ENCODE results near the gene CALB2. TPM values are rescaled to one million over a fixed set of nuclear protein-coding genes. Genes with fewer than 3 reads are reported as not detected.

Gene CALB2
- total and polyA plus RNA-seq, 2 donors (not counting 1 experiment from before 2014, with no cell fraction given), result not detected

DNA sequence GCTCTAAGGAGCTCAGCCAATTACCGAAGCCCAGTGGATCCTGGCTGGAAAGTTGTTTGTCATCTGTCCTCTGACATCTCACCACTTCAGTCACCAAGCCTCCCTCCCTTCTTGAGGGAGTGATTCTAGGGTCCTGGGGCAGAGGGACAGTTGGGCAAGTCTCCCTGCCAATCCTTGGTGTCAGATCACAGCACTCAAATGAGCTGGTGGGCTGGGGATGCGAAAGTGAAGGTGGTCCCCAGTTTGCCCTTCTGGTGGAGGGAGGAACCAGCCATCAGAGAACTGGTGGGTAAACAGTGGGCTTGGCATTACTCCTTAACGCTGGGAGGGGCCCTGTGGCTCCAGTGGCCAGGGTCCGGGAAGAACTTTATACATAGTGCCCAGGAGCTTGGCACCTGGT lies 4.4 kb upstream of the CALB2 start:
- Mint-ChIP-seq H3K27me3 (peaks cover 21% of the 10 kb centered on the region), H3K27ac (no peak overlapping the region), H3K4me3 (no peak overlapping the region), H3K4me1 (peaks cover 4% of the 10 kb centered on the region), H3K9me3 (ENCODE audit: insufficient read depth) (no peaks in the 10 kb centered on the region)
- ChIA-PET POLR2A (no interaction called here), CTCF (no interaction called here)
- no peaks in the 10 kb centered on the region for H4K20me1 ChIP-seq (ENCODE audit: control insufficient read depth, insufficient read depth, low read length, poor library complexity, severe bottlenecking)
- no peak for ATAC-seq (ENCODE audit: low read depth)
- peaks cover 0 to 20% (median 4%) of the 10 kb centered on the region in 4 experiments for H3K27me3 ChIP-seq (replicated peaks in 1 of 4; ENCODE audit: control extremely low read depth in 1 of 4, control insufficient read depth in 3 of 4, insufficient read depth in 4 of 4, low read length in 3 of 4)
- no peaks in the 10 kb centered on the region for H3K36me3 ChIP-seq (replicated peaks in 1 of 2; ENCODE audit: control extremely low read depth in 1 of 2, control insufficient read depth in 1 of 2, extremely low read depth in 1 of 2, insufficient read depth in 2 of 2, low read length in 1 of 2)
- intact Hi-C loops (cut with micrococcal nuclease), result no loop called here
- H3K4me3 ChIP-seq (ENCODE audit: control extremely low read depth in 1 of 5, extremely low read depth in 1 of 5, insufficient read depth in 1 of 5, low read depth in 2 of 5, low read length in 4 of 5), result no peak overlapping the region
- H3K79me2 ChIP-seq (ENCODE audit: control insufficient read depth, insufficient read depth, low read length), result no peaks in the 10 kb centered on the region
- H3K4me1 ChIP-seq (ENCODE audit: control insufficient read depth in 2 of 2, insufficient read depth in 2 of 2, low read length in 2 of 2), result peaks cover 7 to 10% of the 10 kb centered on the region in 2 donors
- no peak overlapping the region for H2AFZ ChIP-seq (ENCODE audit: insufficient read depth, low read depth, low read length, poor library complexity, severe bottlenecking)
- H3K9ac ChIP-seq (ENCODE audit: low read length), result no peak overlapping the region
- no peak overlapping the region for H3K27ac ChIP-seq (ENCODE audit: low read length in 2 of 2)
- DNase-seq, result no peak
- TF ChIP-seq, protein P1, sequence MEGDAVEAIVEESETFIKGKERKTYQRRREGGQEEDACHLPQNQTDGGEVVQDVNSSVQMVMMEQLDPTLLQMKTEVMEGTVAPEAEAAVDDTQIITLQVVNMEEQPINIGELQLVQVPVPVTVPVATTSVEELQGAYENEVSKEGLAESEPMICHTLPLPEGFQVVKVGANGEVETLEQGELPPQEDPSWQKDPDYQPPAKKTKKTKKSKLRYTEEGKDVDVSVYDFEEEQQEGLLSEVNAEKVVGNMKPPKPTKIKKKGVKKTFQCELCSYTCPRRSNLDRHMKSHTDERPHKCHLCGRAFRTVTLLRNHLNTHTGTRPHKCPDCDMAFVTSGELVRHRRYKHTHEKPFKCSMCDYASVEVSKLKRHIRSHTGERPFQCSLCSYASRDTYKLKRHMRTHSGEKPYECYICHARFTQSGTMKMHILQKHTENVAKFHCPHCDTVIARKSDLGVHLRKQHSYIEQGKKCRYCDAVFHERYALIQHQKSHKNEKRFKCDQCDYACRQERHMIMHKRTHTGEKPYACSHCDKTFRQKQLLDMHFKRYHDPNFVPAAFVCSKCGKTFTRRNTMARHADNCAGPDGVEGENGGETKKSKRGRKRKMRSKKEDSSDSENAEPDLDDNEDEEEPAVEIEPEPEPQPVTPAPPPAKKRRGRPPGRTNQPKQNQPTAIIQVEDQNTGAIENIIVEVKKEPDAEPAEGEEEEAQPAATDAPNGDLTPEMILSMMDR (IDR thresholded peaks at IDR 0.05), result no peak
- no peak for TF ChIP-seq EZH2 (IDR thresholded peaks at IDR 0.05; ENCODE audit: borderline replicate concordance, insufficient read depth, low read depth, low read length, poor library complexity, severe bottlenecking)
- H3K9me3 ChIP-seq (ENCODE audit: control extremely low read depth in 1 of 3, control insufficient read depth in 2 of 3, insufficient read depth in 1 of 3, low read length in 2 of 3), result peaks cover 0 to 3% (median 0%) of the 10 kb centered on the region in 3 donors
- 81% methylated on average over 2 of the region's 4 CpGs for WGBS (ENCODE audit: insufficient coverage)
- no peak overlapping the region for H3K4me2 ChIP-seq (replicated peaks; ENCODE audit: low read depth, low read length, poor library complexity, severe bottlenecking)

DNA sequence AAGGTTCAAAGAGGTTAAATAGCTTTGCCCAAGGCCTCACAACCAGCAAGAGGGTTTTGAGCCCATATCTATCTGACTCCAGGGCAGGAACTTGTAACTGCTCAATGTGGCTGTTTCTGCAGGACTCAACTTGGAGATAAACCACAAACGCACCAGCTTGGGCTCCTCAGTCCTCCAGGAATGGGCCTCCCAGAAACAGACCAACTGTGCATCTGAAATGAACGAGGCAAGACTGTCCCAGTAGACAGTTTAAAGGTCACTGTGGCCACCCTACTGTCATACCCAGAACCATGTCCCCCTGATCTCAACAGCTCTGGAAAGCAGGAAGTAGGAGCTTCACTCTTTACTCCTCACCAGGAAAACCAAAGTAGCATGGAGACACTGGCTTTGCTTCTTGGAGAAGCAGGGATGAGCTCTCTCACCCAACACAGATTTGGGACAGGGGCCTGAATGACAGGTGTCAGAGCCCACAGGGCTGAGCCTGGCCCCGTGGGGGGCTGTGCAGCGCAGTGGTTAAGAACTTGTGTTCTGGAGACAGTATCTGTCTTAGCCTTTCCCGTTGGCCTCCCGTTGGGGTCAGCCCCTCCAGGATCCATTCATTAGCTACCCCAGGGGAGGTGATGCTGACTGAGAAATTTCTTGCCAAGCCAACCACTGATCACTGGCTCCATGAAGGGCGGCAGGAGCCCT lies 2.3 kb upstream of the CALB2 start:
- POLR2A ChIA-PET, result no interaction called here

More for the DNA sequence above, 2.3 kb upstream of the CALB2 start:
- Mint-ChIP-seq H3K4me1 (peaks cover 5% of the 10 kb centered on the region), H3K4me3 (no peak overlapping the region), H3K27me3 (peaks cover 29% of the 10 kb centered on the region), H3K27ac (no peak overlapping the region), H3K9me3 (ENCODE audit: insufficient read depth) (no peaks in the 10 kb centered on the region)
- intact Hi-C loops (cut with micrococcal nuclease), result no loop called here
- no peaks in the 10 kb centered on the region for H3K36me3 ChIP-seq (replicated peaks in 1 of 2; ENCODE audit: control extremely low read depth in 1 of 2, control insufficient read depth in 1 of 2, extremely low read depth in 1 of 2, insufficient read depth in 2 of 2, low read length in 1 of 2)
- no peak overlapping the region for H3K4me2 ChIP-seq (replicated peaks; ENCODE audit: low read depth, low read length, poor library complexity, severe bottlenecking)
- H3K27ac ChIP-seq (ENCODE audit: low read length in 2 of 2), result no peak overlapping the region
- no peak overlapping the region for H3K4me3 ChIP-seq (ENCODE audit: control extremely low read depth in 1 of 5, extremely low read depth in 1 of 5, insufficient read depth in 1 of 5, low read depth in 2 of 5, low read length in 4 of 5)
- H3K27me3 ChIP-seq (replicated peaks in 1 of 4; ENCODE audit: control extremely low read depth in 1 of 4, control insufficient read depth in 3 of 4, insufficient read depth in 4 of 4, low read length in 3 of 4), result peaks cover 0 to 39% (median 10%) of the 10 kb centered on the region in 4 experiments
- no peak for DNase-seq
- no peak overlapping the region for H2AFZ ChIP-seq (ENCODE audit: insufficient read depth, low read depth, low read length, poor library complexity, severe bottlenecking)
- H3K79me2 ChIP-seq (ENCODE audit: control insufficient read depth, insufficient read depth, low read length), result no peaks in the 10 kb centered on the region
- CTCF ChIA-PET, result interaction anchor here (0.6 to 1.4 kb wide), 4 partner anchors 8 to 620 kb away, joined by 3 to 4 read pairs (median 3); no protein-coding TSS in a partner anchor
- no peak for ATAC-seq (ENCODE audit: low read depth)
- H4K20me1 ChIP-seq (ENCODE audit: control insufficient read depth, insufficient read depth, low read length, poor library complexity, severe bottlenecking), result no peaks in the 10 kb centered on the region
- WGBS (ENCODE audit: insufficient coverage), result 68% methylated on average over 3 of the region's 7 CpGs
- TF ChIP-seq, protein P1 (IDR thresholded peaks at IDR 0.05), result no peak
- no peak for TF ChIP-seq EZH2 (IDR thresholded peaks at IDR 0.05; ENCODE audit: borderline replicate concordance, insufficient read depth, low read depth, low read length, poor library complexity, severe bottlenecking)
- peaks cover 0 to 4% (median 0%) of the 10 kb centered on the region in 3 donors for H3K9me3 ChIP-seq (ENCODE audit: control extremely low read depth in 1 of 3, control insufficient read depth in 2 of 3, insufficient read depth in 1 of 3, low read length in 2 of 3)
- no peak overlapping the region for H3K9ac ChIP-seq (ENCODE audit: low read length)
- peaks cover 7 to 10% of the 10 kb centered on the region in 2 donors for H3K4me1 ChIP-seq (ENCODE audit: control insufficient read depth in 2 of 2, insufficient read depth in 2 of 2, low read length in 2 of 2)
